ENCODE results near the gene CD248. TPM values are rescaled to one million over a fixed set of nuclear protein-coding genes. Genes with fewer than 3 reads are reported as not detected.

CD248 gene
- polyA plus RNA-seq, 2 of the 4 experiments (the other 2 are of a cell fraction): 0.03 TPM; not detected in 1

GRCh38 chr11:66268952-66269905 is 47.6 kb downstream of the CD248 start:
- FAIRE-seq: no peak
- peaks cover 19% of the 10 kb centered on the region for H3K4me1 ChIP-seq
- ATAC-seq: peak in 1 of 2 experiments; percentile 1; a peak in 2 of 6 replicates
- CTCF ChIA-PET: interaction anchor here (1.6 kb wide), 1 partner anchor 9 kb away, joined by 5 read pairs; no protein-coding TSS in a partner anchor
- POLR2A ChIA-PET: interaction anchor here (1.0 to 1.2 kb wide), 2 partner anchors 11 to 43 kb away, joined by 3 to 6 read pairs; no protein-coding TSS in a partner anchor
- peak; percentile 45 to 61 for DNase-seq (ENCODE audit: low read depth in 1 of 2, low spot score in 1 of 2)
- WGBS (ENCODE audit: missing lambda C conversion rate): 7% methylated on average over 32 of the region's 32 CpGs
- H3K27ac ChIP-seq: peak overlapping the region; percentile 91 to 97
- H3K9me3 ChIP-seq: no peaks in the 10 kb centered on the region
- H3K4me2 ChIP-seq: peak overlapping the region; percentile 94
- peak overlapping the region; percentile 93 for H3K4me3 ChIP-seq
- TF ChIP-seq PHF8 (IDR thresholded peaks at IDR 0.05; ENCODE audit: borderline replicate concordance, low read depth) (peak; percentile 57; the same call in 1 of the 2 replicates), ZSCAN20 (CRISPR knock-in tag; IDR thresholded peaks at IDR 0.05) (no peak), JUN (IDR thresholded peaks at IDR 0.05) (0 out of 5 replicates have a peak, but pooled peaks of 1 of the 2 experiments have one; percentile 40)

- FAIRE-seq: peak; percentile 72
- ChIA-PET POLR2A (interaction anchor here (0.6 to 1.6 kb wide), 4 partner anchors 9 to 21 kb away, joined by 3 to 6 read pairs (median 5); partner anchors contain the start of genes CNIH2 and YIF1A), CTCF (interaction anchor here (0.7 to 2.8 kb wide), 3 partner anchors 8 to 46 kb away, joined by 4 to 13 read pairs (median 5); no protein-coding TSS in a partner anchor)
- H3K4me1 ChIP-seq: peaks cover 19% of the 10 kb centered on the region
- peak within 1 kb of the TSS; percentile 94 for H3K4me2 ChIP-seq
- peak; percentile 94 to 99 for DNase-seq (ENCODE audit: low read depth in 1 of 2, low spot score in 1 of 2)
- peak within 1 kb of the TSS; percentile 93 for H3K4me3 ChIP-seq
- peak within 1 kb of the TSS; percentile 91 to 97 for H3K27ac ChIP-seq
- peak; percentile 67 to 88 for ATAC-seq
- peak; percentile 9; the same call in 1 of the 2 replicates for TF ChIP-seq POLR2A (IDR thresholded peaks at IDR 0.05; ENCODE audit: low read length)
- peak in 1 of 2 experiments; percentile 93 for TF ChIP-seq JUN (IDR thresholded peaks at IDR 0.05)
- peak; percentile 49; the same call in 1 of the 2 replicates for TF ChIP-seq PBX3 (IDR thresholded peaks at IDR 0.05)
- TF ChIP-seq FOSB (CRISPR knock-in tag; IDR thresholded peaks at IDR 0.05): no peak
- TF ChIP-seq MAX (IDR thresholded peaks at IDR 0.05): 0 out of 2 replicates have a peak, but pooled peaks have one; percentile 22
- no peaks in the 10 kb centered on the region for H3K9me3 ChIP-seq
- 1% methylated on average over 31 of the region's 64 CpGs for WGBS (ENCODE audit: missing lambda C conversion rate)
Measured at GRCh38 chr11:66268244-66268951, 48.4 kb downstream of the CD248 start, which contains the start of gene RAB1B. Gene RAB1B (plus strand): TSS chr11:66268639. CDS start chr11:66268680, 41 bp downstream.

- peak; percentile 73 to 85 for DNase-seq (ENCODE audit: low read depth in 1 of 2, low spot score in 1 of 2)
- WGBS (ENCODE audit: missing lambda C conversion rate): 15% methylated on average over 32 of the region's 61 CpGs
- H3K9me3 ChIP-seq: no peaks in the 10 kb centered on the region
- peak; percentile 65 to 82 for ATAC-seq
- peak overlapping the region; percentile 93 for H3K4me3 ChIP-seq
- FAIRE-seq: no peak
- peak overlapping the region; percentile 91 for H3K4me2 ChIP-seq
- TF ChIP-seq TFCP2L1 (CRISPR knock-in tag; IDR thresholded peaks at IDR 0.05) (0 out of 2 replicates have a peak, but pooled peaks have one; percentile 64), REST (IDR thresholded peaks at IDR 0.05) (peak; percentile 89), BCL3 (IDR thresholded peaks at IDR 0.05) (0 out of 3 replicates have a peak, but pooled peaks have one; percentile 36), HOXA7 (CRISPR knock-in tag; IDR thresholded peaks at IDR 0.05) (peak; percentile 70; the same call in 1 of the 2 replicates), JUN (IDR thresholded peaks at IDR 0.05) (peak in 1 of 2 experiments; percentile 62; a peak in 3 of 5 replicates), HOXB5 (CRISPR knock-in tag; IDR thresholded peaks at IDR 0.05) (0 out of 2 replicates have a peak, but pooled peaks have one; percentile 34), HDAC2 (IDR thresholded peaks at IDR 0.05) (no peak), CHD2 (IDR thresholded peaks at IDR 0.05; ENCODE audit: low read length, partially characterized antibody) (peak; percentile 87), NPAS2 (CRISPR knock-in tag; IDR thresholded peaks at IDR 0.05; ENCODE audit: borderline replicate concordance) (no peak), ATOH8 (CRISPR knock-in tag; IDR thresholded peaks at IDR 0.05; ENCODE audit: low read depth) (no peak)
- H3K27ac ChIP-seq: peak overlapping the region; percentile 91 to 97
- POLR2A ChIA-PET: interaction anchor here (0.6 to 1.6 kb wide), 6 partner anchors 10 to 80 kb away, joined by 3 to 6 read pairs (median 4); partner anchors contain the start of genes B4GAT1, CNIH2 and YIF1A
- CTCF ChIA-PET: interaction anchor here (0.7 to 2.8 kb wide), 3 partner anchors 8 to 45 kb away, joined by 4 to 13 read pairs (median 5); no protein-coding TSS in a partner anchor
- H3K4me1 ChIP-seq: peaks cover 19% of the 10 kb centered on the region
Measured at GRCh38 chr11:66267379-66268243, 49.2 kb downstream of the CD248 start.
